ENCODE results near the gene CLIP3.

CLIP3 gene

DNA sequence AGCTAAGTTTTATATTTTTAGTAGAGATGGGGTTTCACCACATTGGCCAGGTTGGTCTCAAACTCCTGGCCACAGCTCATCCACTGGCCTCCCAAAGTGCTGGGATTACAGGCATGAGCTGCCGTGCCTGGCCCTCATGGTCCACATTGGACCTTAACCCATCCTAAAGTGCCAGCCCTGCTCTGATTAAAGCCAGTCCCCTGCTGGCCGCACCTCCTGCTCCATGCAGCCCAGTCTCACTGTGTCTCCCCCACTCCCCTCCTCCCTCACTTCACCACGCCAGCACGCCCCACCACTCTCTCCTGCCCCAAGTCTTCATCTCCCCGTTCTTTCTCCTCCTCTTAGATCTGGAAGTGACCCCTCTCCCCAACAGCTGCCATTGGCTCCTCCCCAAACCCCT lies 54.4 kb downstream of the CLIP3 start:
- DNase-seq (ENCODE audit: low read depth), result no peak

- DNase-seq (ENCODE audit: low read depth), result no peak
Measured at GRCh38 chr19:35977446-35978222, 55.0 kb downstream of the CLIP3 start.

- DNase-seq (ENCODE audit: low read depth), result no peak
Measured at GRCh38 chr19:35975608-35976214, 57.0 kb downstream of the CLIP3 start.

DNA sequence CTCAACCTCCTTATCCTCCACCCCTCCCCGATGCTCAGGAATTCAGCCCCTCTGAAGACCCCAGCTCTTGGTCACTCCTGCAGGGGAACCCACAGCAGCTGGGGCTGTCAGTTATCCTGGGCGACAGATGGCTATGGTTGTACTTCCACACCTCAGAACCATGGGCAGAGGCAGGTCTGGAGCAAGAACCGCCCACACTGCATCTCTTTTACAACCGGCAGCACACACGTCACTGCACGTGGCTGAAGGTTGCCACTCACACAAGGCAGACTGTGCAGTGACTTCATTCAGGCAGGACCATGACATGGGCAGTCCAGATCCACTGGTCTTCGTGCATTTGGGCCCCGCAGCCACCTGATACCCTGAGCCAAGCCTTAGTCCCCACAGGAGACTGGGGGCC lies 59.2 kb downstream of the CLIP3 start:
- DNase-seq (ENCODE audit: low read depth), result no peak

- DNase-seq (ENCODE audit: low read depth), result no peak
Measured at GRCh38 chr19:35966771-35967170, 65.9 kb downstream of the CLIP3 start.

Measured in fibroblast of the conjunctiva (primary cell).